Measurements from ENCODE around the gene NAV2.

- no peak for TF ChIP-seq CTCF (conservative IDR thresholded peaks at IDR 0.05)
- no peak for TF ChIP-seq EZH2 (IDR thresholded peaks at IDR 0.05; ENCODE audit: low read depth)
Observed at GRCh38 chr11:19777377-19778102, 64.9 kb downstream of the NAV2 start.

All from PC-9 (cell line).